Prostate gland (tissue), 2 donors: ENCODE results near the gene ASB13. TPM values are rescaled to one million over a fixed set of nuclear protein-coding genes. Genes with fewer than 3 reads are reported as not detected.

Source experiments
- DNase-seq: peaks from one replicate; pipeline ENCODE4 v3.0.0-alpha.2; 2019; ENCODE audit warnings: low spot score
- H3K27ac ChIP-seq, 2 donors: fragments of 200-600 bp; sonication (generic); 2 replicates each; pipeline ENCODE4 v1.5.1; 2017 to 2019
- H3K27me3 ChIP-seq: fragments of 200-600 bp; sonication (generic); replicated peaks from 2 replicates; pipeline ENCODE4 v1.5.1; 2019; ENCODE audit not compliant: insufficient read depth
- H3K36me3 ChIP-seq, 2 donors: fragments of 200-600 bp; sonication (generic); 1 replicate in 1 of 2; 2 replicates in 1 of 2; pipeline versions ENCODE4 v1.5.1 to v1.8.1; 2017 to 2019
- H3K4me1 ChIP-seq: fragments of 200-600 bp; sonication (generic); replicated peaks from 2 replicates; pipeline ENCODE4 v1.5.1; 2019
- H3K4me3 ChIP-seq, 2 donors: fragments of 200-600 bp; sonication (generic); 2 replicates each; pipeline ENCODE4 v1.5.1; 2017 to 2019
- H3K9me3 ChIP-seq: fragments of 200-600 bp; sonication (generic); 2 replicates; pipeline ENCODE4 v1.5.1; 2017
- POLR2A ChIP-seq: fragments of 450-650 bp; IDR thresholded peaks from one replicate; pipeline ENCODE4 v1.6.1; 2016; ENCODE audit warnings: antibody characterized with exemption, mild to moderate bottlenecking
- POLR2AphosphoS5 ChIP-seq: sonication (generic); formaldehyde crosslinking; IDR thresholded peaks from one replicate; pipeline ENCODE4 v1.6.1; 2017; ENCODE audit warnings: antibody characterized with exemption
- WGBS: methylation state at CpG from one replicate; pipeline ENCODE4 v1.1.5; 2018; 5-methylcytosine and 5-hydroxymethylcytosine counted together
- intact Hi-C: fragments of 100-400 bp; cut with DNase I; formaldehyde crosslinking; loops from one replicate; pipeline ENCODE4 v1.14.2; 2022
- total RNA-seq, 2 donors: library from RNA; depleted of rRNA; stranded (reverse); fragments of >200 nt; gene quantifications; one replicate each; pipeline ENCODE4 v1.1.0, GENCODE V29; 2016
- TF ChIP-seq, protein P1 (sequence below), 4 experiments: fragments of 200-600 bp in 2 of 4; fragments of 450-650 bp in 2 of 4; sonication (generic) in 2 of 4; IDR thresholded peaks; 1 replicate in 3 of 4; 2 replicates in 1 of 4; pipeline ENCODE4 v1.5.1; 2016 to 2019; ENCODE audit warnings: antibody characterized with exemption in 4 of 4, mild to moderate bottlenecking in 2 of 4, moderate library complexity in 2 of 4

The ASB13 gene
- total RNA-seq, 2 donors from 2014 or later = 16.6 to 24.5 TPM

DNA sequence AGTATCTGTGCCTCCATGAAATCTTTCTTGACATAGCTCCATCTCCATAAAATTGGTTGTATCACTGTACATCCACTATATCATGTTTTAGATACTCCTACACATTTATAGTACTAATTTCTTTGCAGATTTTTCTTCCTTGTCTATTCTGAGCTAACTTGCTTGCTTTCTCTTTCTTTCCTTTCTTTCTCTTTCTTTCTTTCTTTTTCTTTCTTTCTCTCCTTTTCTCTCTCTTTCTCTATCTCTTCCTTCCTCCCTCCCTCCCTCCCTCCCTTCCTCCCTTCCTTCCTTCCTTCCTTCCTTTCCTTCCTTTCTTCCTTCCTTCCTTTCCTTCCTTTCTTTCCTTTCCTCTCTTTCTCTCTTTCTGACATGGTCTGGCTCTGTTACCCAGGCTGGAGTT is 42.0 kb upstream of the ASB13 start:
- H3K4me1 ChIP-seq = no peaks in the 10 kb centered on the region
- no peaks in the 10 kb centered on the region for H3K27me3 ChIP-seq
- H3K27ac ChIP-seq = no peak overlapping the region
- TF ChIP-seq, protein P1, sequence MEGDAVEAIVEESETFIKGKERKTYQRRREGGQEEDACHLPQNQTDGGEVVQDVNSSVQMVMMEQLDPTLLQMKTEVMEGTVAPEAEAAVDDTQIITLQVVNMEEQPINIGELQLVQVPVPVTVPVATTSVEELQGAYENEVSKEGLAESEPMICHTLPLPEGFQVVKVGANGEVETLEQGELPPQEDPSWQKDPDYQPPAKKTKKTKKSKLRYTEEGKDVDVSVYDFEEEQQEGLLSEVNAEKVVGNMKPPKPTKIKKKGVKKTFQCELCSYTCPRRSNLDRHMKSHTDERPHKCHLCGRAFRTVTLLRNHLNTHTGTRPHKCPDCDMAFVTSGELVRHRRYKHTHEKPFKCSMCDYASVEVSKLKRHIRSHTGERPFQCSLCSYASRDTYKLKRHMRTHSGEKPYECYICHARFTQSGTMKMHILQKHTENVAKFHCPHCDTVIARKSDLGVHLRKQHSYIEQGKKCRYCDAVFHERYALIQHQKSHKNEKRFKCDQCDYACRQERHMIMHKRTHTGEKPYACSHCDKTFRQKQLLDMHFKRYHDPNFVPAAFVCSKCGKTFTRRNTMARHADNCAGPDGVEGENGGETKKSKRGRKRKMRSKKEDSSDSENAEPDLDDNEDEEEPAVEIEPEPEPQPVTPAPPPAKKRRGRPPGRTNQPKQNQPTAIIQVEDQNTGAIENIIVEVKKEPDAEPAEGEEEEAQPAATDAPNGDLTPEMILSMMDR (IDR thresholded peaks at IDR 0.05) = no peak
- no peak for TF ChIP-seq POLR2A
- no peak for TF ChIP-seq POLR2AphosphoS5
- no peaks in the 10 kb centered on the region for H3K9me3 ChIP-seq
- no peak for DNase-seq
- intact Hi-C loops = no loop called here
- H3K36me3 ChIP-seq = no peaks in the 10 kb centered on the region
- no peak overlapping the region for H3K4me3 ChIP-seq

DNA sequence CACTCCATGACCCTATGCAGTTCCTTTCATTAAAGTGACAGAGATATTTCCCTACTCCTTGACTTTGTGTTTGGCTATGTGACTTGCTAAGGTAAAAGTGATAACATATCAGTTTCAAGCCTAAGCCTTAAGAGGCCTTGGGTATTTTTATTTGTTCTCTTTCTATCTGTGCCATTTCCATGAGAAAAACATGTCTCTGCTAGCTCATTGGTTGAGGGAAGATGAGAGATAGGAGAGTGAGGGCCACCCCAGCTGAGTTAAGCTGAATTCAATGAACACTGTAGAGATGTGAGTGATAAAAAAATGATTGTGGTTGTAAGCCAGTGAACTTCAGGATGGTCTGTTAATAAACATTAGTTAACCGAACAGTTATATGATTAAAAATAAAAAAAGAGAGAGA is 31.7 kb upstream of the ASB13 start:
- Histone ChIP-seq H3K27ac (no peak overlapping the region), H3K4me3 (no peak overlapping the region), H3K27me3 (no peaks in the 10 kb centered on the region), H3K4me1 (no peaks in the 10 kb centered on the region), H3K9me3 (no peaks in the 10 kb centered on the region), H3K36me3 (no peaks in the 10 kb centered on the region)
- DNase-seq = no peak
- TF ChIP-seq POLR2A = no peak
- TF ChIP-seq, protein P1 (IDR thresholded peaks at IDR 0.05) = no peak
- no peak for TF ChIP-seq POLR2AphosphoS5
- WGBS = 80% methylated on average over 1 of the region's 1 CpG
- intact Hi-C loops = no loop called here

DNA sequence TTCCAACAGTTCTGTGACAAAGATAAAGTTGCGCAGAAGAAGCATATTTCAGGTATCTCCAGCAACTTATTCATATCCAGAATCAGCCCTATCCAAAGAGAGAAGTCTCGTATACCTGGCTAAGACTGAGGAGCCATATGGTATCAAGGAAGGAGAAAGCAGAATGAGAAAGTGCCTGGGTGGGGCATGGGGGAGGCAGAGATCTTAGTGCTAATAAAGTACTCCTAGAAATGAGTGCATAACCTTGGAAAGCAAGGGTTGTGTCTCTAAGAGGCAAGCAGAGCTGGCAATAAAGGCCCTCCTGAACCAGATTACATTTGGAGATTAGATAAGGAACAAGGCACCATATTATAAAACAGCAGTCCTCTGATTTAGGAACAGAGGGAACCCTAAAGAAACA is 30.9 kb upstream of the ASB13 start:
- DNase-seq = no peak
- H3K4me1 ChIP-seq = no peaks in the 10 kb centered on the region
- WGBS = 96% methylated on average over 2 of the region's 2 CpGs
- no peaks in the 10 kb centered on the region for H3K27me3 ChIP-seq
- no peak overlapping the region for H3K4me3 ChIP-seq
- no peak overlapping the region for H3K27ac ChIP-seq
- no peaks in the 10 kb centered on the region for H3K9me3 ChIP-seq
- intact Hi-C loops = no loop called here
- no peaks in the 10 kb centered on the region for H3K36me3 ChIP-seq
- TF ChIP-seq POLR2A = no peak
- TF ChIP-seq POLR2AphosphoS5 = no peak
- TF ChIP-seq, protein P1 (IDR thresholded peaks at IDR 0.05) = no peak

DNA sequence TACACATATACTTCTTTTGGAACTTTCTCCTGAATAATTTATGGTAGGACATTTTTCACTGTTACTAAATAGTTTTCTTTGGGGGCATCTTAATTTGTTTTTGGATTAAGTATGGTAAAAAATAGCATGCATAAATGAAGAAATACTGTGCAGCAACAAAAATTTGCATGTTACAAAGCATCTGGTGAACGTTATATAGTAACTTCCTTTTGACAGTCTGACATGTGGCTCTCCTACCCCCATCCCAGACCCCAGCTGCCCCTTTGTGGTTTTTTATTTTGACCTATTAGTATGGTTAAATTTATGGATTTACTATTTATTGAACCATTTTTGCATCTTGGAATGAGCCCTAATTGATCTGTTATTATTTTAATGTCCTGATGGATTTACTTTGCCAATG is 28.2 kb upstream of the ASB13 start:
- Histone ChIP-seq H3K36me3 (no peaks in the 10 kb centered on the region), H3K27me3 (no peaks in the 10 kb centered on the region), H3K9me3 (no peaks in the 10 kb centered on the region), H3K4me1 (no peaks in the 10 kb centered on the region), H3K4me3 (no peak overlapping the region), H3K27ac (no peak overlapping the region)
- no peak for TF ChIP-seq POLR2AphosphoS5
- TF ChIP-seq, protein P1 (IDR thresholded peaks at IDR 0.05) = no peak
- no peak for TF ChIP-seq POLR2A
- intact Hi-C loops = no loop called here
- DNase-seq = no peak
- WGBS = 88% methylated on average over 1 of the region's 1 CpG

DNA sequence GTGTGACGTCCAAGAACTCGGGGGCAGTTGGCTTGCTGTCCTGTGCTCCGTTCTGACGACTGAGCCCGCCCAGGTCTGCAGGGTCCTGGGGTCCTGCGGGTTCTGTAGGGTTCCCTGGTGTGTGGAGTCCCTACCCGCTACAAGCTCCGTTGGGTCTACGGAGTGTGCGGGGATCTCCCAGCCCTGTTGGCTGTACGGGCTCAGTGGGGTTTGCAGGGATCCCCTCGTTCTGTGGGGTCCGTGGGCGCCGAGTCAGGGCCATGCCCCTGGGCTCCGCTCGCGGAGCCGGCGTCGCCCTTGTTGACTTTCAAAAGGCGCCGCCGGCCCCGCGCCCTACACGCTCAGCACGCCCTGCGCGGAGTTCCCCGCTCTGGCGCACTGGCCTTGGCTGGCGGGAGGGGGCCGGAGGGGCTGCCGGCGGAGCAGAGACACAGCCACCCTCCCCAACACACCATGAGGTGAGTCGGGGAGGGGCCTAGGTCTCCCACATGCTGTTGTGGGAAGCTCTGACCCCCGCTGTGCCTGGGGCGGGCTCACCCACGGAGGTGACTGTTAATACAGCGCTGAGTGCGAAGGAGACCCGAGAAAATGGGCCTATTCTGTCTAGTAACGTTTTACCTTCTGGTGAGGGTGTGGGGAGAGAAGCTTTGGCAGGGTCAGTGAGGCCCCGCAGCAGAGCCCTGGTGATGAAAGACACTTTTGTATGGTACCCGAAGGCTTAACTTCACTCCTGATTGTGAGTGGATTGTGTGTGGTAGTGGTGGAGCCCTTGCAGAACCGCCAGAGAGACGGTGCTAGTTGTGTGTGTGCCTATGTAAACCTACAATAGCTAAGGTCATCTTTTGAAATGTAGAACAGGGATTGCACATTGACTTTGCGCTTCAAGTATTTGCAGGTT is 26.3 kb upstream of the ASB13 start:
- intact Hi-C loops = no loop called here
- Histone ChIP-seq H3K27me3 (no peaks in the 10 kb centered on the region), H3K9me3 (no peaks in the 10 kb centered on the region), H3K4me3 (peak overlapping the region; percentile 36 to 39), H3K4me1 (no peaks in the 10 kb centered on the region), H3K27ac (peak overlapping the region; percentile 18 to 42), H3K36me3 (no peaks in the 10 kb centered on the region)
- peak; percentile 22 for DNase-seq
- TF ChIP-seq POLR2AphosphoS5 (no peak), POLR2A (no peak)
- TF ChIP-seq, protein P1 (IDR thresholded peaks at IDR 0.05) = no peak
- WGBS = 15% methylated on average over 48 of the region's 49 CpGs
